NCI-H2081 treated with DMSO at 0.1 percent for 48 hours (cell line): ENCODE results near the gene KIF5A.
"Not testable (repeated sequence)": the region's sequence is repeated elsewhere in the genome, so short reads cannot be mapped to it uniquely, and the experiment has no call there.

Experiments
- DNase-seq: peaks from one replicate; lab custom pipeline; 2025; lab: John Stamatoyannopoulos, UW

The KIF5A gene

GRCh38 chr12:57549909-57550640, at the start of gene KIF5A:
TSS of gene KIF5A (plus strand) at chr12:57550044. CDS start at chr12:57550272, 228 bp downstream.
- no peak for DNase-seq

DNA sequence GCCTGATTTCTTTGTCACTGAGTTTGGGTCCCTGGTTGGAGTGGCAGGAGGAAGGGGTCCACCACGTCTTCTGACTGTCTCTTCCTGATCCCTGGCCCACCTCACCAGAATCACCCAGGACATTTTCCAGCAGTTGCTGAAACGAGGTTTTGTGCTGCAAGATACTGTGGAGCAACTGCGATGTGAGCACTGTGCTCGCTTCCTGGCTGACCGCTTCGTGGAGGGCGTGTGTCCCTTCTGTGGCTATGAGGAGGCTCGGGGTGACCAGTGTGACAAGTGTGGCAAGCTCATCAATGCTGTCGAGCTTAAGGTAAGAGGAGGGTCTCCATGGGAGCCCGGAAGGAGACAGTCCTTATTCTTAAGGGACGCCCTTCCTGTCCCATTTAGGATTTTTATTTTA, 49.6 kb upstream of the KIF5A start:
- no peak for DNase-seq

DNA sequence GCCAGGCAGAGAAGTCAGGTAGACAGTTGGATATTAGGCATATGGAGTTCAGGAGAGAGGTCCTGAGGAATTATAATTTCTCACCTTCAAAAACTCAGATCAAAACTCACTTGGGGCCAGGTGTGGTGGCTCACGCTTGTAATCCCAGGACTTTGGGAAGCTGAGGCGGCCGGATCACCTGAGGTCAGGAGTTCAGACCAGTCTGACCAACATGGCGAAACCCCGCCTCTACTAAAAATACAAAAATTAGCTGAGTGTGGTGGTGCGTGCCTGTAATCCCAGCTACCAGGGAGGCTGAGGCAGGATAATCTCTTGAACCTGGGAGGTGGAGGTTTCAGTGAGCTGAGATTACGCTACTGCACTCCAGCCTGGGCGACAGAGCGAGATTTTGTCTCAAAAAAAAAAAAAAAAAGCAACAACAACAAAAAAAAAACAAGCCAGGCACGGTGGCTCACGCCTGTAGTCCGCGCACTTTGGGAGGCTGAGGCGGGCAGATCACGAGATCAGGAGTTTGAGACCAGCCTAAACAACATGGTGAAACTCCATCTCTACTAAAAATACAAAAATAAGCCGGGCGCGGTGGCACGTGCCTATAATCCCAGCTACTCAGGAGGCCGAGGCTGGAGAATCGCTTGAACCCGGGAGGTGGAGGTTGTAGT, 47.4 kb upstream of the KIF5A start:
- not testable (repeated sequence) for DNase-seq

DNA sequence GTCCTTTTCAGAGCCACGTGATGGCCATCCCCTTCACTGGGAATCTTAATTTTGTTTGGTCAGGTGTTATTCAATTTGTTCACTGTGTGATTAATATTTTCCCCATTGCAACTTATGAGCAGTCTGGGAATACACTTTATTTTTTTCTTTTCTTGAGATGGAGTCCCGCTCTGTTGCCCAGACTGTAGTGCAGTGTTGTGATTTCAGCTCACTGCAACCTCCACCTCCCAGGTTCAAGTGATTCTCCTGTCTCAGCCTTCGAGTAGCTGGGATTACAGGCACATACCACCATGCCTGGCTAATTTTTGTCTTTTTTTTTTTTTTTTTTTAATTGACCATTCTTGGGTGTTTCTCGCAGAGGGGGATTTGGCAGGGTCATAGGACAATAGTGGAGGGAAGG, 43.3 kb upstream of the KIF5A start:
- DNase-seq, result not testable (repeated sequence)

DNA sequence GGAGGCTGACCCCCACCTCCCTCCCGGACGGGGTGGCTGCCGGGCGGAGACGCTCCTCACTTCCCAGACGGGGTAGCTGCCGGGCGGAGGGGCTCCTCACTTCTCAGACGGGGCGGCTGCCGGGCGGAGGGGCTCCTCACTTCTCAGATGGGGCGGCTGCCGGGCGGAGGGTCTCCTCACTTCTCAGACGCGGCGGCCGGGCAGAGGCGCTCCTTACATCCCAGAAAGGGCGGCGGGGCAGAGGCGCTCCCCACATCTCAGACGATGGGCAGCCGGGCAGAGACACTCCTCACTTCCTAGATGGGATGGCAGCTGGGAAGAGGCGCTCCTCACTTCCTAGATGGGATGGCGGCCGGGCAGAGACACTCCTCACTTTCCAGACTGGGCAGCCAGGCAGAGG, 42.0 kb upstream of the KIF5A start:
- DNase-seq, result not testable (repeated sequence)

DNA sequence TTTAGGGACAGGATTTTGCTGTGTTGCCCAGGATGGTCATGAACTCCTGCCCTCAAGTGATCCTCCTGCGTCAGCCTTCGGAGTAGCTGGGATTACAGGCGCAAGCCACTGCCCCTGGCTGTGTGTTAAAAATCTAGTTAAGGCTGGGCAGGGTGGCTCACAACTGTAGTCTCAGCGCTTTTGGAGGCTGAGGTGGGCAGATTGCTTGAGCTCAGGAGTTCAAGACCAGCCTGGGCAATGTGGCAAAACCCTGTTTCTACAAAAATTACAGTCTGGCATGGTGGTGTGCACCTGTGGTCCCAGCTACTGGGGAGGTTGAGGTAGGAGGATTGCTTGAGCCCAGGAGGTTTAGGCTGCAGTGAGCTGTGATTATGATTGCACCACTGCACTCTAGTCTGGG, 38.7 kb upstream of the KIF5A start:
- DNase-seq, result no peak

DNA sequence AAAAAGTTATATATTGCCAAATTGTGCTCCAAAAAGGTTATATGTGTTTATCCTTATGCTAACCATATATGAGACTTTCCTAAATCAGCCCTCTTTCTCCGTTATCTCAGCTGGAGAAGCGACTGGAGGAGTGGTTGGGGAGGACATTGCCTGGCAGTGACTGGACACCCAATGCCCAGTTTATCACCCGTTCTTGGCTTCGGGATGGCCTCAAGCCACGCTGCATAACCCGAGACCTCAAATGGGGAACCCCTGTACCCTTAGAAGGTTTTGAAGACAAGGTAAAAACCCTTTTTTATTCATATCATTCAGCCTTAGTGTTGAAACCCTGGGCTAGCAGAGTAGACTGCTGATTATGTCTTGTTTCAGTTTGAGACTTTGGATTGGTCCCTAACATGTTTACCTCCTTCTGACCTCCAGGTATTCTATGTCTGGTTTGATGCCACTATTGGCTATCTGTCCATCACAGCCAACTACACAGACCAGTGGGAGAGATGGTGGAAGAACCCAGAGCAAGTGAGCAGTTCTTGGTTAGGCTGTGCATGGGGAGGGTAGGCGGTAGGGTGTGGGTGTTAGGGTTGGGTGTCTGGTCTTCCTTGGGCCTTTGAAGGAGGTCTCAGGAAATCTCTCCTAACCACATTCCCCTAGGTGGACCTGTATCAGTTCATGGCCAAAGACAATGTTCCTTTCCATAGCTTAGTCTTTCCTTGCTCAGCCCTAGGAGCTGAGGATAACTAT, 38.1 kb upstream of the KIF5A start:
- DNase-seq, result no peak

DNA sequence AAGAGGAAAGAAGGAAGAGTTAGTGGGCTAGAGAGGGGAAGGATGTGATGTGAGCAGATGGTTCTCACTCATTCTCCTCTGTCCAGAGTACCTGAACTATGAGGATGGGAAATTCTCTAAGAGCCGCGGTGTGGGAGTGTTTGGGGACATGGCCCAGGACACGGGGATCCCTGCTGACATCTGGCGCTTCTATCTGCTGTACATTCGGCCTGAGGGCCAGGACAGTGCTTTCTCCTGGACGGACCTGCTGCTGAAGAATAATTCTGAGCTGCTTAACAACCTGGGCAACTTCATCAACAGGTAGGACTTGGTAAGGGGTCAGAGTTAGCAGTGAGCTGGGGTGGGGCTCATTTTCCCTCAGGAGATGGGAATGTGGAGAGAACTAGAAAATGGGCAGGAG, 37.2 kb upstream of the KIF5A start:
- no peak for DNase-seq

DNA sequence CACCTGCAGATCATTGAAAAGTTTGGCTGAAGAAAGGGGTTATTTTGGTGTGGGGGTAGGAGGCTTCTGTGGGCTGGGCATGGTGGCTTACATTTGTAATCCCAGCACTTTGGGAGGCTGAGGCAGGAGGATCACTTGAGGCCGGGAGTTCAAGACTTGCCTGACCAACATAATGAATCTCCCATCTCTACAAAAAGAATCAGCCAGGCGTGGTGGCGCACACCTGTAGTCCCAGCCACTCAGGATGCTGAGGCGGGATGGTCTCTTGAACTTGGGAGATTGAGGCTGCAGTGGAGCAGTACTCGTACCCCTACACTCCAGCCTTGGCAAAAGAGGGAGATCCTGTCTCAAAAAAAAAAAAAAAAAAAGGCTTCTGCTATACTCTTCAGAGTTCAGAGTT, 36.6 kb upstream of the KIF5A start:
- DNase-seq, result no peak

- DNase-seq, result not testable (repeated sequence)
Observed at GRCh38 chr12:57513677-57514076, 36.2 kb upstream of the KIF5A start.

DNA sequence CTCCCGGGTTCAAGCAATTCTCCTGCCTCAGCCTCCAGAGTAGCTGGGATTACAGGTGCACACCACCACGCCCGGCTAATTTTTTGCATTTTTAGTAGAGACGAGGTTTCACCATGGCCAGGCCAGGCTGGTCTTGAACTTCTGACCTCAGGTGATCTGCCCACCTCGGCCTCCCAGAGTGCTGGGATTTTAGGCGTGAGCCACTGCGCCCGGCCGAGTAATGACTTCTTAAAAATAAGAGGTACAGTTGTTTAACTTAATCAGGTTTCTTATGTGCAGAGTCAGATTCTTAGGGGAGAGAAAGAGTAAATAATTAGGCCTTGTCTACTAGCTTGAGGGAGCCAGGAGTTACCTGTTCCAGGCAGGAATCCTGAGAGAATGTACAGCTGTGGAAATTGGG, 35.6 kb upstream of the KIF5A start:
- DNase-seq, result not testable (repeated sequence)

GRCh38 chr12:57514720-57515407, 35.0 kb upstream of the KIF5A start:
- peak; percentile 57 for DNase-seq

GRCh38 chr12:57515408-57515933, 34.4 kb upstream of the KIF5A start:
- DNase-seq, result no peak

- no peak for DNase-seq
Observed at GRCh38 chr12:57515934-57516541, 33.8 kb upstream of the KIF5A start.

DNA sequence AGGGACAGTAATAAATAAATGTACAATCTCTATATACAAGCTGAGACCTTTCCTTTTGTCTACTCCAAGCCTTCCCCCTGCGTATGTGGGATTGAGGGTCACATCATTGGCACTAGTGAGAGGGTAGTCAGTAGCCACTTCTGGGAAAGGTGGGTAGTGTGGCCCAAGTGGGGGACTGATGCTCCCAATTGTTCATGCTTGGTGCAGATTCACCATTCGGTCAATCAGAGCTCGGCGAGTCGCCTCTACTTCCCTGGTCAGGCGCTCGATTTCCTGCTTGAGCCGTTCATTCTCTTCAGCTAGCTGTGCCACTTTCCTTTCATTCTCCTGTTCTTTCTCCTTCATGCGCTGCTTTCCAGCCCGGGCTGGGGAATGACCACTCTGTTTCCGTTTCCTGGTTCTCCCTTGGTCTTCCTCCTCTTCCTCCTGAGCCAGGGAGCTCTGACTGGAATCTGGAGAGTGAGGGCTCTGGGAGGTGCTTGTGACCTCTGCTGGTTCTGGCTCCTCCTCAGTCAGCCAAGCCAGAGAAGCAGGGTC, 33.2 kb upstream of the KIF5A start:
- DNase-seq, result no peak

GRCh38 chr12:57517187-57517586, 32.7 kb upstream of the KIF5A start:
- DNase-seq, result no peak

- DNase-seq, result not testable (repeated sequence)
Observed at GRCh38 chr12:57517718-57518117, 32.1 kb upstream of the KIF5A start.

DNA sequence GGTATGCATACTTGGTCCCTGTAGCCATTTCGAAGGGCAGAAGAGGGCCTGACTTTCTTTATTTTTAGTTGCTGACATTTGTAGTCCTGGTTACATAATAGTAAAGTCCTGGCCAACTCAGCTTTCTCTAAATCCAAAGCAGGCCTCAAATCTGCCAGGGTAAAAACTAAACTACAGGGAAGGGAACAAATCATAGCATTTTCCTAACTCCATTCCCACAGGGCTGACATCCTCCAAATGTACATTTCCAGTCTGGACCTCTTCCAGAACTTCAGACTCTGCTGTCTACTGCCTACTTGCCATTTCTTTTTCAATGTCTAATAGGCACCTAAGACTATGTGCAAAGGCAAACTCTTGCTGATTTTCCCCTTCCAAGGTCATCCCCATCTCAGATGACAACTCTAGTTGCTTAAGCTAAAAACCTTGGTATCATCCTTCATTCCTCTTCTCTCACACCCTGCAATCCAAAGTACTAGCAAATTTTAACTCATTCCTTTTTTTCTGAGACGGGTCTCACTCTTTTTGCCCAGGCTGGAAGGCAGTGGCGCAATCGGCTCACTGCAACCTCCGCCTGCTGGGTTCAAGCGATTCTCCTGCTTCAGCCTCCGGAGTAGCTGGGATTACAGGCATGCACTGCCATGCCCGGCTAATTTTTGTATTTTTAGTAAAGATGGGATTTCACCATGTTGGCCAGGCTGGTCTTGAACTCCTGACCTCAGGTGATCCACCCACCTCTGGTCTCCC, 31.5 kb upstream of the KIF5A start:
- DNase-seq, result no peak

GRCh38 chr12:57518920-57519795, 30.7 kb upstream of the KIF5A start:
- no peak for DNase-seq

DNA sequence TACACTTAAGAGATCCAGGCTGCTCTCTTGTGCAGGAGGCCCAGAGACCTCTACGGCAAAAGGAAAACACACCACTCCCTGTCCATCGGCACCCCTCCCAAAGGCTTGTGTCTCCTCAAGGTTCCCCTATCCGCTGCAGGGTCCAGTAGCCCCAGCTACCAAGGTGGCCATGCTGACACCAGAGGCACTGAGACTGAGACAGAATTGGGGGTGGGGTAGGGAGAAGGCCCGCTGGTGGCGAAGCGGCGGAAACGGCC, 30.1 kb upstream of the KIF5A start:
- DNase-seq, result no peak
